GM12878 (cell line): ENCODE results near the gene ATF7IP. TPM values are rescaled to one million over a fixed set of nuclear protein-coding genes. Genes with fewer than 3 reads are reported as not detected.

Experiments
- CEBPB ChIP-seq, 2 experiments: fragments of 150-350 bp in 1 of 2; IDR thresholded peaks; 2 replicates each; pipeline ENCODE4 v1.6.1; 2012 to 2014; ENCODE audit warnings: low read depth in 2 of 2, low read length in 2 of 2, borderline replicate concordance in 1 of 2, inconsistent platforms in 1 of 2
- ESRRA ChIP-seq: IDR thresholded peaks from 2 replicates; pipeline ENCODE4 v1.6.1; 2012; ENCODE audit warnings: mild to moderate bottlenecking, low read length, improper control_type of control experiment
- FOXM1 ChIP-seq: IDR thresholded peaks from 2 replicates; pipeline ENCODE4 v1.6.1; 2012; ENCODE audit warnings: low read depth, mild to moderate bottlenecking, inconsistent platforms, low read length, moderate library complexity
- HDAC6 ChIP-seq: fragments of 200-600 bp; sonication (generic); IDR thresholded peaks from one replicate; pipeline ENCODE4 v1.8.0; 2017; ENCODE audit warnings: antibody characterized with exemption; ENCODE audit not compliant: unreplicated experiment
- IKZF1 ChIP-seq: fragments of 450-650 bp; conservative IDR thresholded peaks from 2 replicates; pipeline ENCODE4 v1.6.1; 2017; ENCODE audit warnings: antibody characterized with exemption, mild to moderate bottlenecking
- IRF5 ChIP-seq: fragments of 450-650 bp; IDR thresholded peaks from 2 replicates; pipeline ENCODE4 v1.6.1; 2017; ENCODE audit warnings: borderline replicate concordance
- LARP7 ChIP-seq: fragments of 450-650 bp; IDR thresholded peaks from 2 replicates; pipeline ENCODE4 v1.6.1; 2017; ENCODE audit warnings: mild to moderate bottlenecking
- MXI1 ChIP-seq: fragments of 150-350 bp; IDR thresholded peaks from 2 replicates; pipeline ENCODE4 v1.6.1; 2011; ENCODE audit warnings: low read depth, mild to moderate bottlenecking, inconsistent platforms, low read length, improper control_type of control experiment
- NBN ChIP-seq: fragments of 450-650 bp; IDR thresholded peaks from 2 replicates; pipeline ENCODE4 v1.6.1; 2016
- NFYB ChIP-seq: IDR thresholded peaks from 2 replicates; pipeline ENCODE4 v1.6.1; 2011; ENCODE audit warnings: low read depth, mild to moderate bottlenecking, low read length, improper control_type of control experiment, moderate library complexity; ENCODE audit not compliant: insufficient read depth
- PBX3 ChIP-seq: IDR thresholded peaks from 2 replicates; pipeline ENCODE4 v1.6.1; 2011; ENCODE audit warnings: mild to moderate bottlenecking, low read depth, low read length, moderate library complexity; ENCODE audit not compliant: insufficient replicate concordance
- PML ChIP-seq: IDR thresholded peaks from 2 replicates; pipeline ENCODE4 v1.6.1; 2012; ENCODE audit warnings: low read length, inconsistent platforms
- POU2F2 ChIP-seq: IDR thresholded peaks from 3 replicates; pipeline ENCODE4 v1.6.1; 2011; ENCODE audit warnings: low read depth, mild to moderate bottlenecking, low read length, borderline replicate concordance
- RELA ChIP-seq: fragments of 450-650 bp; IDR thresholded peaks from 2 replicates; pipeline ENCODE4 v1.8.0; 2014; ENCODE audit warnings: borderline replicate concordance; ENCODE audit not compliant: partially characterized antibody
- TAF1 ChIP-seq: IDR thresholded peaks from 2 replicates; pipeline ENCODE4 v1.6.1; 2011; ENCODE audit warnings: mild to moderate bottlenecking, low read depth, low read length, borderline replicate concordance
- TARDBP ChIP-seq: IDR thresholded peaks from 2 replicates; pipeline ENCODE4 v1.6.1; 2016; ENCODE audit warnings: borderline replicate concordance
- TCF7 ChIP-seq: IDR thresholded peaks from 2 replicates; pipeline ENCODE4 v1.6.1; 2014; ENCODE audit warnings: antibody characterized with exemption, borderline replicate concordance
- ZBTB33 ChIP-seq: fragments of 450-650 bp; IDR thresholded peaks from 2 replicates; pipeline ENCODE4 v1.6.1; 2017; ENCODE audit warnings: mild to moderate bottlenecking
- polyA plus RNA-seq, 11 experiments: library from polyadenylated mRNA; depleted of rRNA in 4 of 11; unstranded in 6 of 11; stranded (reverse) in 5 of 11; fragments of >200 nt; fragmentation: Nextera tagmentation in 4 of 11; fragmentation: Illumina TruSeq in 1 of 11; extraction: Ambion mirVana in 4 of 11; extraction: Trizol in 1 of 11; gene quantifications; 1 replicate in 1 of 11; 2 replicates in 10 of 11; pipeline versions ENCODE4 v1.2.1 to v1.2.3, GENCODE V29; 2011 to 2016; ENCODE audit warnings: inconsistent platforms in 2 of 11, missing spikeins in 2 of 11, low read depth in 1 of 11
- total RNA-seq, 4 experiments: library from RNA; depleted of rRNA in 3 of 4; stranded (reverse); fragments of >200 nt in 3 of 4; fragmentation: Illumina TruSeq in 1 of 4; extraction: Trizol in 1 of 4; gene quantifications; 2 replicates each; pipeline versions ENCODE4 v1.2.1 to v1.2.3, GENCODE V29; 2013 to 2021
- TF ChIP-seq, protein P1 (sequence below): IDR thresholded peaks from 2 replicates; pipeline ENCODE4 v1.6.1; 2011; ENCODE audit warnings: low read depth, low read length, improper control_type of control experiment, borderline replicate concordance
- TF ChIP-seq, protein P2 (sequence below): IDR thresholded peaks from 2 replicates; pipeline ENCODE4 v1.6.1; 2012; ENCODE audit warnings: mild to moderate bottlenecking, low read depth, low read length

Gene ATF7IP
- total and polyA plus RNA-seq, 10 of the 15 experiments (the other 5 are each of a cell fraction or from before 2014, with no cell fraction given) = 6.2 to 66.6 (median 29.3) TPM

GRCh38 chr12:14365294-14366208 lies at the start of gene ATF7IP (continued):
- TF ChIP-seq ZBTB33 (no peak), LARP7 (no peak; the same call in 1 of the 2 replicates), CEBPB (IDR thresholded peaks at IDR 0.05; ENCODE audit: borderline replicate concordance in 1 of 2, low read depth in 2 of 2, low read length in 2 of 2) (peak in 1 of 2 experiments; percentile 6; a peak in 1 of 4 replicates), IKZF1 (peak; percentile 75), PML (peak; percentile 91), PBX3 (no peak), POU2F2 (peak; percentile 99), NBN (peak; percentile 56; the same call in 1 of the 2 replicates), FOXM1 (peak; percentile 97), RELA (peak; percentile 27), IRF5 (peak; percentile 53; the same call in 1 of the 2 replicates), NFYB (peak; percentile 68), ESRRA (no peak), HDAC6 (no peak), TAF1 (peak; percentile 75), TCF7 (0 out of 2 replicates have a peak, but pooled peaks have one; percentile 21), TARDBP (peak; percentile 49; the same call in 1 of the 2 replicates), MXI1 (peak; percentile 65)
- TF ChIP-seq, protein P1, sequence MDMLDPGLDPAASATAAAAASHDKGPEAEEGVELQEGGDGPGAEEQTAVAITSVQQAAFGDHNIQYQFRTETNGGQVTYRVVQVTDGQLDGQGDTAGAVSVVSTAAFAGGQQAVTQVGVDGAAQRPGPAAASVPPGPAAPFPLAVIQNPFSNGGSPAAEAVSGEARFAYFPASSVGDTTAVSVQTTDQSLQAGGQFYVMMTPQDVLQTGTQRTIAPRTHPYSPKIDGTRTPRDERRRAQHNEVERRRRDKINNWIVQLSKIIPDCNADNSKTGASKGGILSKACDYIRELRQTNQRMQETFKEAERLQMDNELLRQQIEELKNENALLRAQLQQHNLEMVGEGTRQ = peak; percentile 59
- TF ChIP-seq, protein P2, sequence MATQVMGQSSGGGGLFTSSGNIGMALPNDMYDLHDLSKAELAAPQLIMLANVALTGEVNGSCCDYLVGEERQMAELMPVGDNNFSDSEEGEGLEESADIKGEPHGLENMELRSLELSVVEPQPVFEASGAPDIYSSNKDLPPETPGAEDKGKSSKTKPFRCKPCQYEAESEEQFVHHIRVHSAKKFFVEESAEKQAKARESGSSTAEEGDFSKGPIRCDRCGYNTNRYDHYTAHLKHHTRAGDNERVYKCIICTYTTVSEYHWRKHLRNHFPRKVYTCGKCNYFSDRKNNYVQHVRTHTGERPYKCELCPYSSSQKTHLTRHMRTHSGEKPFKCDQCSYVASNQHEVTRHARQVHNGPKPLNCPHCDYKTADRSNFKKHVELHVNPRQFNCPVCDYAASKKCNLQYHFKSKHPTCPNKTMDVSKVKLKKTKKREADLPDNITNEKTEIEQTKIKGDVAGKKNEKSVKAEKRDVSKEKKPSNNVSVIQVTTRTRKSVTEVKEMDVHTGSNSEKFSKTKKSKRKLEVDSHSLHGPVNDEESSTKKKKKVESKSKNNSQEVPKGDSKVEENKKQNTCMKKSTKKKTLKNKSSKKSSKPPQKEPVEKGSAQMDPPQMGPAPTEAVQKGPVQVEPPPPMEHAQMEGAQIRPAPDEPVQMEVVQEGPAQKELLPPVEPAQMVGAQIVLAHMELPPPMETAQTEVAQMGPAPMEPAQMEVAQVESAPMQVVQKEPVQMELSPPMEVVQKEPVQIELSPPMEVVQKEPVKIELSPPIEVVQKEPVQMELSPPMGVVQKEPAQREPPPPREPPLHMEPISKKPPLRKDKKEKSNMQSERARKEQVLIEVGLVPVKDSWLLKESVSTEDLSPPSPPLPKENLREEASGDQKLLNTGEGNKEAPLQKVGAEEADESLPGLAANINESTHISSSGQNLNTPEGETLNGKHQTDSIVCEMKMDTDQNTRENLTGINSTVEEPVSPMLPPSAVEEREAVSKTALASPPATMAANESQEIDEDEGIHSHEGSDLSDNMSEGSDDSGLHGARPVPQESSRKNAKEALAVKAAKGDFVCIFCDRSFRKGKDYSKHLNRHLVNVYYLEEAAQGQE = no peak
